HCEC 1CT (cell line): ENCODE data around the gene L1CAM.
"Not testable (repeated sequence)": the region's sequence is repeated elsewhere in the genome, so short reads cannot be mapped to it uniquely, and the experiment has no call there.

ENCODE experiments used
- DNase-seq: peaks from one replicate; pipeline ENCODE4 v3.0.0-alpha.2; 2017

Gene L1CAM

DNA sequence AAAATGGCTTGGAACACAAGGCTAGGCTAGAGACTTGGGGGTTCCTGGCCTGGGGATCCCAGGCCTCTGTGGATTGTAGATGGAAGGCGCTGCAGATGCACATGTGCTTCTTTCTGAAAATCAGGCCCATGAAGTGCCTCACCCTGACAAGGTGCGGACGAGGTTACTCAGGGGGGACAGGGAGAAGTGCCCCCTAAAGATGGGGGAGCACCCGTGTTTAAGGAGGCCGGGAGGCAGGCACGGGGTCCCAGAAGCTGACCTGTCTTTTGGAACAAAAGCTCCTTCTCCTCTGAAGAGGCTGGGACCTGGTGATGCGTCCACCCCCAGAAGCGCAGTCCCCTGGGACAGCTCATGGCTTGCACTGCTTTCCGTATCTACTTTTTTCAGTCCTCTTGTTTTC lies 58.1 kb downstream of the L1CAM start:
- no peak for DNase-seq

DNA sequence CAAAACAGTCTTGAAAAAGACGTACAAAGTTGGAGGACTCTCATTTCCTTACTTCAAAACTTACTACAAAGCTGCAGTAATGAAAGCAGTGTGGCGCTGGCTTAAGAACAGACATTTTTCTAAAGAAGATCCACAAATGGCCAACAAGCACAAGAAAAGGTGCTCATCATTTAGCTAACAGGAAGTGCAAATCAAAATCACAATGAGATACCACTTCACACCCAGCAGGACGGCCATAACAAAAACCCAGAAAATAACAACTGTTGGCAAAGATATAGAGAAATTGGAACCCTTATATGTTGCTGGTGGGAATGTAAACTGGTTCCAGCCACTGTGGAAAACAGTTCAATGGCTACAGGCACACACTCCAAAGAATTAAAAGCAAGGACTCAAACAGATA lies 59.0 kb downstream of the L1CAM start:
- DNase-seq: no peak

DNA sequence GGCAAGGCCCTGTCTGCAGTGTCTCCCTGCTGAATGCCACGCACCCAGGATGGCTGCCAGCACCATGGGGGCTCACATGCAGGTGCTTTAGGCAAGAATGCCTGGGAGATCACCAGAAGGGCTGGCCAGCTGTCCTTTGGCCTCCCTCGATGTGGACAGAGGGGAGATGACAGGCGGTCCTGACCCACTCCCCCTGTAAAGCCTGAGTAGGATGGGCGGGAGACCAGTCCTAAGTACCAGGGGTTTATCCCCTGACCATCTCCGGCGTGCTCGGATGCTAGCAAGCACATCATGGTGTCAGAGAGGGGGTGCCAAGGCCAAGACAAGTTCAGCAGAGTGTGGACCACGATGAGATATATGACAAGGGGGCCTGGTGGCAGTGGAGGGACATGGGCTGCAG lies 60.9 kb downstream of the L1CAM start:
- DNase-seq: no peak

DNA sequence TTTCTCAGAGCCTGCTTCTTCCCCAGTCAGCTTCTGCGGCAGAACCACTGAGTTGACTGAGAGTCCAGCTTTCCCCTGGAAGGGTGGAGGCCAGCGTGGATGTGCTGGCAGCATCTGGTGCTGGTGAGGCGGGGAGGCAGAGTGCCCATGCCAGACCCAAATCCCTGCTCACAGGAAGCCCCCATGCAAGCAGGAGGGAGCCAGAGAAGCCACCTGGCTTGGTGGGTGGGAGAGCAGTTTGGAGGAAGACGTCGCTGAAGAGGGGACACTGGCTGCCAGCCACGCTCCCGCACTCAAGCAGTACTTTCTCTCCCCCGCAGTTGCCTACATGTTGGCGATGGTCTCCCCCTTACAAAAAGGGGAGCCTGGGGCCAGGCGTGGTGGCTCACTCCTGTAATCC lies 61.6 kb downstream of the L1CAM start:
- no peak for DNase-seq

DNA sequence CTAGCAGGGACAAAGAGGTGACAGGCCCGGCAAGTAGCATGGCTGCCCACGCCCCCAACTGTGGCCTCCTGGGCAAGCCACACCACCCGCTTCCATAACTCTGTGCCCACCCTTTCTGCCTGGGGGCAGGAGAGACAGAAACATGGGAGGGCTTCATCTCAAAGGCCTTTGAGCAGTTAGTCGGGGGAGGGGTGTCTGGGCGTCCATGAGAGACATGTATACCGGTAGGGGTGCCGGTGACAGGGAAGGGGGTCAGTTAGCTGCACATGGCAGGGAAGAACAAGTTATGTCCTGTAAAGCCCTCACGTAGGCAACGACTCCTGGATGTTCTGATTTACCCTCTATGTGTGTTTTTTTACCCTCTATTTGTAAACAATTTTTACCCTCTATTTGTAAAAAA lies 64.9 kb downstream of the L1CAM start:
- no peak for DNase-seq

DNA sequence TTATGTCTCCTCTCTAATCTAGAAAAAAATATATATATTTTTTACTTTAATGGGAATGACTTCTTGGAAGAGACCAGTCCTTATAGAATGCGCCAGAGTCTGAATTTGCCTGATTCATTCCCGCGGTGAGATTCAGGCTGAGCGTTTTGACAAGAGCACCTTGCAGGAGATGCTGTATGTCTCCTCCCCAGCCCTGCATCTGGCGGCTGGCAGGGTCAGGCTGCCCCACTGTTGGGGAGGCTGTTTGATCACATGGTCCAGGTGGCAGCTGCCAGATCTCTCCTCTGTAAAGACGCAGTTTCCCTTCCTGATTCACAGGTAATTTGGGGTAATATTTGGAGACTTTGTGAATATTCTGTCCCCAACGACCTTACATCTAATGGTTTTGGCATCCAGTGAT lies 65.4 kb downstream of the L1CAM start:
- no peak for DNase-seq

DNA sequence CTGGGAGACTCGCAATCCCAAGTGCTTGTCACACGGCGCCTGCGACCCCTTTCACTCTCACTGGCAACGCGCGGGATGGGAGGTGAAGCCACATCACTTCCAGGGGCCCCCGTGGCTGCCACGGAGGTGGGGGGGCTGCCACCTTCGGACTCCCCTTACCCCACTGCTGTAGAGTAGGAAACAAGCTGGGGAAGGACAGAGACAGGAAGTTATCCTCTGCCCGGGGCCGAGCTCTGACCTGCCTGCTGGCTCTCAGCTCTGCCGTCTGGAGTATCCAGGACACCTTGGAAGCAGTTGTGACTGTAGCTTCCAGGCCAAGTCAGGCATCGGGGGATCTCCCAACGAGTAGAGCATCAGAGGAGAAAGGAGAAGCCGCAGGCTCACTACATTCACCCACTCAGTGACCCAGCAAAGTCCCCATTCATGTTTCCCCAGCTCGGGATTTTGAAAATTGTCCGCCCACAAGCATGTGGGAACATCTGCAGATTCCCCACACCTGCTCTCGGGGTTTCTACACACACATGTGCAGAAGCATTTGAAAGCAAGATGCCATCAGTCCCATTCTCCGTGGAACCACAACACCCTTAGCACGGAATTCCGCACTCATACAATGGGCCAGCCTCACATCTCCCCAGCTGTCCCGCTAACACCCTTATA lies 66.5 kb downstream of the L1CAM start:
- DNase-seq: no peak

DNA sequence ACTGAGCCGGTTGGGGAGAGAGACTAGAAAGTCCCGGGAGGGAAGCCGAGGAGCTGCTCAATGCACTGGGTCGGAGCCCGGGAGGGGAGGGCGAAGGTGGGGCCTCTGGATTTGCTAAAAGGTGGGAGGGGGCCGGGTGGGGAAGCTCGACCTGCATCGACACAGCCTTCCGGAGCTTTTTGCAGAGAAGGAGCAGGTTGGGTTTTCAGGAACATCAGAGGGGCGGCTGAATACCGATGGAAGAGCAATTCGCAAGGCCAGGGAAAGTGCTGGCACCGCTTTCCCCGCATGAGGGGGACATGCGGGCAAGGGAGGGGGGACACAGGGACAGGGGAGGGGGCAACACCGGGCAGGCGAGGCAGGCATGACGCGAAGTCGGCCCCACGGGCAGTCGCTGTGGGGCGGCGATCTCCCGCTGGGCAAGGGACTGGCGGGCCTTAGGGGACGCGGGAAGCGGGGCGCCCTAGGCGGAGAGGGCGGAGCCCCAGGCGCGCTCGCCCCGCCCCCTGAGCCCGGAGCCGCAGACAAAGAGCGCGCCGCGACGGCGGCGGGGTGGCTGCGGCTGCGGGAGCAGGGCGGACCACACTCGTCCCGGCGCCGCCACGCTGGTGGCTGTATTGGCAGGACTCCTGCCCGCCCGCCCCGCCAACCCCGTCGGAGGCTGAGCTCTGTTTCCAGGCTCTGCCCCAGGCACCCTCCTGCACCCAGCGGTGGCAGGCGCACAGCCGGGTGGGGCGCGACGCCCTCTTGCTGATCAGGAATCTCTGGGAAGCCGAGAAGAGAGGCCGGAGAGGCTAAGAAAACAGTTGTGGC lies 67.2 kb downstream of the L1CAM start:
- no peak for DNase-seq

DNA sequence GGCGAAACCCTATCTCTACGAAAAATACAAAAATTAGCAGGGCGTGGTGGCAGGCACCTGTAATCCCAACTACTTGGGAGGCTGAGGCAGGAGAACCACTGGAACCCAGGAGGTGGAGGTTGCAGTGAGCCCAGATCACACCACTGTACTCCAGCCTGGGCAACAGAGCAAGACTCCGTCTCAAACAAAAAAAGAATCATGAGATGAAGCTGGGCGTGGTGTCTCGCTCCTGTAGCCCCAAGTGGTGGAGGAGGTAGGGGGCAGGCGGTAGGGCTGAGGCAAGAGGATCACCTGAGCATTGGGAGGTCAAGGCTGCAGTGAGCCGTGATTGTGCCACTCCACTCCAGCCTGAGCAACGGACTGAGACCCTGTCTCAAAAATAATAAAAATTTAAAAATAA lies 67.9 kb downstream of the L1CAM start:
- not testable (repeated sequence) for DNase-seq

DNA sequence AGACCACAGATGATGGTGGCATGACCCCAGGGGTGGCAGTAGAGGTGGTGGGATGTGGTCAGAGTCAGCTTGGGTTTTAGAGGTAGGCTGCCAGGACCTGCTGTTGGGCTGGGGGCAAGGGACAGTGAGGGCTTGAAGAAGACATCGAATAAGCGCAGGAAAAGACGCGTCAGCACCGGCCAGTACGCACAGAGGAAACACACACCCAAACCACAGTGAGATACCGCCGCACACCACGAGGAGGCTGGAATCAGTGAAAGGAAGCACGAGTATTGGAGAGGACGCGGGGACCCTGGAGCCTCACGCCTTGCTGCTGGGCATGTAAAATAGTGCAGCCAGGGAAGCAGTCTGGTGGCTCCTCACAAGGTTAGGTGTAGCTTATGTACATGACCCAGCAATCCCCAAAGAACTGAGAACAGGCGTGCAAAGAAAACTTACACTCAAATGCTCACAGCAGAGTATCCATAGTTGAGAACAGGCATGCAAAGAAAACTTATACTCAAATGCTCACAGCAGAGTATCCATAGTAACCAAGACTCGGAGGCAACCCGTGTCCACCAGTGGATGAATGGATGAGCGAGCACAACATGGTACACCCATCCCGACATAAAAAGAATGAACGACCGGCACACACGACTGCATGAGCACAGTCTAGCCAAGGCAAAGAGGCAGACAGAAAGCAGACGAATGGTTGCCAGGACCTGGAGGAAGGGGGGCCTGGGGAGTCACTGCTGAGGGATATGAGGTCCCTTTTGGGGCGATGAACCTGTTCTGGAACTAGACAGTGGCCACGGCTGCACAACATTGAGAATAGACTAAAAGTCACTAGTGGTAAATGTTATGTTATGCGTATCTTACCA lies 68.9 kb downstream of the L1CAM start:
- DNase-seq: no peak

DNA sequence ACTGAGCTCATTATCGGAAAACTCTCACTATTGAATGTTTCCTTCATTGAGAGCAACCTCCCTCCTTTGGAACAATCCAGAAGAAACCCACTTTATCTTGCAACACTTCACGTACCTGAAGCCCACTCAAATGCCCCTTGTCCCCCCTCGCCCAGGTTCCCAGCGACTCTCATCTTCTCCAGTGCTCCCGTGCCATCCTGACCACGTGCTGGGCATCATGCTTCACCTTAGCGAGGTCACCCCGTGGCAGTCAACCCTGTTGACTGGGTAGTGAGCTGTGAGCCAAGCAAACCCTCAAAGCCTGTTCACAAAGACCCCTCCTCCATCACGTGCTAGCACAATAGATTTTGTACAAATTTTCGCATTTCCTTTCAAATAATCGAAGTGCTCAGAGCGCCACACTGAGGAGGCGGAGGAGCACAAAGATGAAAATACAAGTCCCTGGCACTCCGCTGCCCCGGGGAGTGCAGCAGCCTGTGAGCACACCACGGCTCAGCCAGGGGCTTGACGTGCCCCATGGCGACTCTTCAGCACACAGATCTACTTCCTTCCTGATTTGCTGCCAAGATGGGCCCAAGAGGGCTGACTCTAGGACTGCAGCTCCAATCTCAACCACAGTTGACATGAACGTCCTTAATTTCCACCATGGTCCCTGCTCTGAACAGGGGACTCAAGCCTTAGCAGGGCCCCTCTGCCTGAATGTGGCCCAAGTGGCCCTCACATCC lies 71.2 kb downstream of the L1CAM start:
- no peak for DNase-seq

DNA sequence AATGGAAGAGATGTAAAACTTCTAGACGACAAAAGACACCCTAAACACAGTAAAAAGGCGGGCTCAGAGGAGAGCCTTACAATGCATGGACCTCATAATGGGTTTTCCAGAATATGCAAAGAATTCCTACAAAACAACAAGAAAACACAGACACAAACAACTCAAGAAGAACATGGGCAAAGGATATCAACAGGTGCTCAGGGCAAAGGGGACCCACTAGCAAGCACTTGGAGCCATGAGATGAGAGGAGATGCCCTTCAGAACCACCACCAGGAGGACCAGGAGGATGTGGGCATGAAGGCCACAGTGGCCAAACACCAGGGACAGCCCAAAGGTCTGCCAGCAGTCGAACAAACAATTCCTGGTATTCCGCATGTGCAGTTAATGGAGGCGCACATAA lies 72.8 kb downstream of the L1CAM start:
- no peak for DNase-seq

DNA sequence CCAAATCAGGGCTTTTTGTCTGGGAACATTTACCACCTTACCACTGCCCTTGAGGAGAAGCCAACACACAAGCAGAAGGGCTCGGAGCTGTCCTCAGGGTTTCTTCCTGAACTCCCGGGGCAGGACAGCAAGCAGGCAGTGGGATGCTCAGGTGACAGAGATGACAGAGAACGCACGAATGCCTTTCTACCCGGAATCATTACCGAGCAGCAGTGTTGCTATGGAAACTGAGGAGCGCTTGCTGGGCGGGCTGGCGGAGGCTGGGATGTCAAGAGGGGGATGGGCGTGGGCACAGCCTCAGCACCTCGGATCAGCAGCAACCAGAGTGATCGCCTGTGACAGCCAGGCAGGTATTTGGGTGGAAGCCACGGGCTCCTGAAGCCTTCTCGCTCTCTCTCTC lies 73.8 kb downstream of the L1CAM start:
- DNase-seq: no peak
